B cell (primary cell): ENCODE data around the gene TLL2.

Experiments used
- CTCF ChIP-seq: fragments of 200-600 bp; IDR thresholded peaks from one replicate; pipeline ENCODE4 v1.8.0; 2022; ENCODE audit warnings: antibody characterized with exemption, mild to moderate bottlenecking
- EZH2 ChIP-seq: IDR thresholded peaks from 2 replicates; pipeline ENCODE4 v1.6.1; 2012; ENCODE audit warnings: borderline replicate concordance, low read depth, mild to moderate bottlenecking, moderate library complexity, low read length; ENCODE audit not compliant: insufficient read depth, poor library complexity, severe bottlenecking

- TF ChIP-seq CTCF (no peak), EZH2 (no peak)
Measured at GRCh38 chr10:96419351-96419750, 94.4 kb downstream of the TLL2 start.
